OCI-M2 (cell line): Measurements from ENCODE around the gene KIF20B.
A peak's percentile ranks its signal among the peaks of the same experiment; 100 is the strongest.
"Not testable (repeated sequence)": the region's sequence is repeated elsewhere in the genome, so short reads cannot be mapped to it uniquely, and the experiment has no call there.

Source experiments
- DNase-seq: peaks from one replicate; lab custom pipeline; 2025; ENCODE audit not compliant: unreplicated experiment; lab: John Stamatoyannopoulos, UW

KIF20B gene

GRCh38 chr10:89771684-89772083 lies 70.3 kb downstream of the KIF20B start:
- no peak for DNase-seq

GRCh38 chr10:89773081-89773480 lies 71.7 kb downstream of the KIF20B start:
- DNase-seq: no peak

GRCh38 chr10:89776665-89777064 lies 75.3 kb downstream of the KIF20B start:
- no peak for DNase-seq

GRCh38 chr10:89782470-89782869 lies 81.1 kb downstream of the KIF20B start:
- no peak for DNase-seq

GRCh38 chr10:89783406-89783805 lies 82.0 kb downstream of the KIF20B start:
- DNase-seq: no peak

- DNase-seq: no peak
Measured at GRCh38 chr10:89785095-89785494, 83.7 kb downstream of the KIF20B start.

GRCh38 chr10:89789188-89789877 lies 87.9 kb downstream of the KIF20B start:
- no peak for DNase-seq

- no peak for DNase-seq
Measured at GRCh38 chr10:89792187-89792586, 90.8 kb downstream of the KIF20B start.

GRCh38 chr10:89793649-89794254 lies 92.4 kb downstream of the KIF20B start:
- peak; percentile 17 for DNase-seq

- DNase-seq: no peak
Measured at GRCh38 chr10:89795840-89796239, 94.5 kb downstream of the KIF20B start.

- DNase-seq: no peak
Measured at GRCh38 chr10:89798092-89798491, 96.7 kb downstream of the KIF20B start.

GRCh38 chr10:89799573-89799972 lies 98.2 kb downstream of the KIF20B start:
- no peak for DNase-seq

GRCh38 chr10:89805599-89806013 lies 104.2 kb downstream of the KIF20B start:
- no peak for DNase-seq

- no peak for DNase-seq
Measured at GRCh38 chr10:89808842-89809241, 107.5 kb downstream of the KIF20B start.

GRCh38 chr10:89809766-89810165 lies 108.4 kb downstream of the KIF20B start:
- no peak for DNase-seq

- DNase-seq: no peak
Measured at GRCh38 chr10:89810908-89811525, 109.6 kb downstream of the KIF20B start.

GRCh38 chr10:89813546-89813945 lies 112.2 kb downstream of the KIF20B start:
- no peak for DNase-seq

- no peak for DNase-seq
Measured at GRCh38 chr10:89814278-89814677, 112.9 kb downstream of the KIF20B start.

GRCh38 chr10:89815049-89815853 lies 113.9 kb downstream of the KIF20B start:
- no peak for DNase-seq

GRCh38 chr10:89819008-89819407 lies 117.6 kb downstream of the KIF20B start:
- DNase-seq: not testable (repeated sequence)
